Activated CD8-positive, alpha-beta memory T cell treated with anti-CD3 and anti-CD28 coated beads, Interleukin-2, amount 10 ng/mL, durations not matched to agents 7 days and 5 days (primary cell): Measurements from ENCODE around the gene EVA1A. TPM values are rescaled to one million over a fixed set of nuclear protein-coding genes. Genes with fewer than 3 reads are reported as not detected.

Source experiments
- ATAC-seq: fragments of 150-1000 bp; cut with Tn5 transposase; one replicate; pipeline ENCODE4 v1.10.0; 2021; ENCODE audit warnings: moderate library complexity
- CTCF ChIA-PET: fragments of 350-600 bp; sonication (Branson Sonifier 250); formaldehyde crosslinking; loops from one replicate; lab custom pipeline; 2021; ENCODE audit warnings: antibody characterized with exemption; lab: Charles Lee
- DNase-seq: peaks from one replicate; pipeline ENCODE4 v3.0.0-alpha.2; 2020
- H3K27ac Mint-ChIP-seq: one replicate; pipeline ENCODE4 v1.8.0; 2021; ENCODE audit warnings: mild to moderate bottlenecking, mixed read lengths
- H3K27me3 Mint-ChIP-seq: one replicate; pipeline ENCODE4 v1.8.0; 2021; ENCODE audit warnings: mixed read lengths
- H3K36me3 Mint-ChIP-seq: one replicate; pipeline ENCODE4 v1.8.0; 2021; ENCODE audit warnings: mild to moderate bottlenecking, mixed read lengths
- H3K4me1 Mint-ChIP-seq: one replicate; pipeline ENCODE4 v1.8.0; 2021; ENCODE audit warnings: mixed read lengths
- H3K4me3 Mint-ChIP-seq: one replicate; pipeline ENCODE4 v1.8.0; 2021; ENCODE audit warnings: mild to moderate bottlenecking, moderate library complexity, mixed read lengths
- H3K9me3 Mint-ChIP-seq: one replicate; pipeline ENCODE4 v1.8.0; 2022; ENCODE audit warnings: low read depth, mixed read lengths
- total RNA-seq, 2 experiments: library from RNA; stranded (reverse); gene quantifications; one replicate each; pipeline ENCODE4 v1.2.3, GENCODE V29; 2021

EVA1A gene
- total RNA-seq, 2 experiments from 2014 or later, result not detected

- no peak overlapping the region for H3K4me3 Mint-ChIP-seq
- H3K27me3 Mint-ChIP-seq, result peaks cover 61% of the 10 kb centered on the region
- H3K4me1 Mint-ChIP-seq, result peaks cover 25% of the 10 kb centered on the region
- H3K36me3 Mint-ChIP-seq, result no peaks in the 10 kb centered on the region
- CTCF ChIA-PET, result interaction anchor here (1.2 kb wide), 1 partner anchor 44 kb away, joined by 4 read pairs; no protein-coding TSS in a partner anchor
- DNase-seq (no peak), ATAC-seq (no peak)
- H3K9me3 Mint-ChIP-seq, result no peaks in the 10 kb centered on the region
- no peak overlapping the region for H3K27ac Mint-ChIP-seq
These were observed 4.1 kb upstream of the EVA1A start for GRCh38 chr2:75564713-75565359.

GRCh38 chr2:75564026-75564688 is 3.4 kb upstream of the EVA1A start:
- CTCF ChIA-PET, result interaction anchor here (1.2 kb wide), 1 partner anchor 44 kb away, joined by 4 read pairs; no protein-coding TSS in a partner anchor
- no peak overlapping the region for H3K4me3 Mint-ChIP-seq
- peaks cover 64% of the 10 kb centered on the region for H3K27me3 Mint-ChIP-seq
- no peak for ATAC-seq
- no peak overlapping the region for H3K27ac Mint-ChIP-seq
- H3K36me3 Mint-ChIP-seq, result no peaks in the 10 kb centered on the region
- no peak for DNase-seq
- peaks cover 27% of the 10 kb centered on the region for H3K4me1 Mint-ChIP-seq
- H3K9me3 Mint-ChIP-seq, result no peaks in the 10 kb centered on the region

- H3K4me3 Mint-ChIP-seq, result no peak overlapping the region
- H3K27ac Mint-ChIP-seq, result no peak overlapping the region
- no peak for DNase-seq
- H3K4me1 Mint-ChIP-seq, result peaks cover 27% of the 10 kb centered on the region
- CTCF ChIA-PET, result no interaction called here
- no peaks in the 10 kb centered on the region for H3K36me3 Mint-ChIP-seq
- ATAC-seq, result no peak
- H3K27me3 Mint-ChIP-seq, result peaks cover 69% of the 10 kb centered on the region
- H3K9me3 Mint-ChIP-seq, result no peaks in the 10 kb centered on the region
These were observed 2.9 kb upstream of the EVA1A start for GRCh38 chr2:75563591-75563990.

- Mint-ChIP-seq H3K4me3 (no peak overlapping the region), H3K9me3 (no peaks in the 10 kb centered on the region), H3K27me3 (peaks cover 73% of the 10 kb centered on the region), H3K36me3 (no peaks in the 10 kb centered on the region), H3K4me1 (peaks cover 27% of the 10 kb centered on the region), H3K27ac (no peak overlapping the region)
- DNase-seq (no peak), ATAC-seq (no peak)
- CTCF ChIA-PET, result no interaction called here
These were observed 1.8 kb upstream of the EVA1A start for GRCh38 chr2:75562513-75562864.

- H3K36me3 Mint-ChIP-seq, result no peaks in the 10 kb centered on the region
- H3K27me3 Mint-ChIP-seq, result peaks cover 70% of the 10 kb centered on the region
- H3K4me3 Mint-ChIP-seq, result peak overlapping the region; percentile 53
- CTCF ChIA-PET, result interaction anchor here (1.5 kb wide), 1 partner anchor 44 kb away, joined by 3 read pairs; no protein-coding TSS in a partner anchor
- H3K27ac Mint-ChIP-seq, result no peak overlapping the region
- no peak for ATAC-seq
- no peaks in the 10 kb centered on the region for H3K9me3 Mint-ChIP-seq
- H3K4me1 Mint-ChIP-seq, result peaks cover 27% of the 10 kb centered on the region
- DNase-seq, result no peak
These were observed 1.1 kb upstream of the EVA1A start for GRCh38 chr2:75561566-75562512.

GRCh38 chr2:75560022-75560767 is 544 bp downstream of the EVA1A start:
- Mint-ChIP-seq H3K9me3 (no peaks in the 10 kb centered on the region), H3K36me3 (no peaks in the 10 kb centered on the region), H3K4me1 (peaks cover 25% of the 10 kb centered on the region), H3K27me3 (peaks cover 62% of the 10 kb centered on the region), H3K4me3 (peak overlapping the region; percentile 64), H3K27ac (no peak overlapping the region)
- no peak for DNase-seq
- peak; percentile 77 for ATAC-seq
- CTCF ChIA-PET, result interaction anchor here (1.5 kb wide), 2 partner anchors 46 to 48 kb away, joined by 3 to 5 read pairs; no protein-coding TSS in a partner anchor

- CTCF ChIA-PET, result interaction anchor here (1.5 kb wide), 1 partner anchor 49 kb away, joined by 5 read pairs; no protein-coding TSS in a partner anchor
- no peaks in the 10 kb centered on the region for H3K36me3 Mint-ChIP-seq
- DNase-seq, result no peak
- H3K9me3 Mint-ChIP-seq, result no peaks in the 10 kb centered on the region
- H3K27ac Mint-ChIP-seq, result no peak overlapping the region
- no peak for ATAC-seq
- peak overlapping the region; percentile 64 for H3K4me3 Mint-ChIP-seq
- peaks cover 21% of the 10 kb centered on the region for H3K4me1 Mint-ChIP-seq
- H3K27me3 Mint-ChIP-seq, result peaks cover 58% of the 10 kb centered on the region
These were observed 1.1 kb downstream of the EVA1A start for GRCh38 chr2:75559680-75560021.

- no peak for ATAC-seq
- CTCF ChIA-PET, result no interaction called here
- Mint-ChIP-seq H3K27ac (no peak overlapping the region), H3K36me3 (no peaks in the 10 kb centered on the region), H3K4me1 (peaks cover 16% of the 10 kb centered on the region), H3K9me3 (no peaks in the 10 kb centered on the region), H3K27me3 (peaks cover 55% of the 10 kb centered on the region), H3K4me3 (no peak overlapping the region)
- no peak for DNase-seq
These were observed 1.7 kb downstream of the EVA1A start for GRCh38 chr2:75558786-75559679.

GRCh38 chr2:75558136-75558535 is 2.6 kb downstream of the EVA1A start:
- no peak overlapping the region for H3K27ac Mint-ChIP-seq
- H3K9me3 Mint-ChIP-seq, result no peaks in the 10 kb centered on the region
- H3K4me1 Mint-ChIP-seq, result peaks cover 12% of the 10 kb centered on the region
- ATAC-seq, result no peak
- DNase-seq, result no peak
- no peak overlapping the region for H3K4me3 Mint-ChIP-seq
- H3K36me3 Mint-ChIP-seq, result no peaks in the 10 kb centered on the region
- CTCF ChIA-PET, result no interaction called here
- peaks cover 47% of the 10 kb centered on the region for H3K27me3 Mint-ChIP-seq

- Mint-ChIP-seq H3K27me3 (peaks cover 42% of the 10 kb centered on the region), H3K4me1 (peaks cover 12% of the 10 kb centered on the region), H3K4me3 (no peak overlapping the region), H3K36me3 (no peaks in the 10 kb centered on the region), H3K27ac (no peak overlapping the region), H3K9me3 (no peaks in the 10 kb centered on the region)
- ATAC-seq, result no peak
- CTCF ChIA-PET, result no interaction called here
- no peak for DNase-seq
These were observed 3.1 kb downstream of the EVA1A start for GRCh38 chr2:75557474-75558133.

- DNase-seq (no peak), ATAC-seq (no peak)
- H3K4me1 Mint-ChIP-seq, result peaks cover 12% of the 10 kb centered on the region
- peaks cover 35% of the 10 kb centered on the region for H3K27me3 Mint-ChIP-seq
- H3K36me3 Mint-ChIP-seq, result no peaks in the 10 kb centered on the region
- H3K4me3 Mint-ChIP-seq, result no peak overlapping the region
- CTCF ChIA-PET, result no interaction called here
- H3K9me3 Mint-ChIP-seq, result no peaks in the 10 kb centered on the region
- H3K27ac Mint-ChIP-seq, result no peak overlapping the region
These were observed 3.9 kb downstream of the EVA1A start for GRCh38 chr2:75556679-75557366.
